ENCODE measurements around the gene CDC42EP1.
"Not testable (repeated sequence)": the region's sequence is repeated elsewhere in the genome, so short reads cannot be mapped to it uniquely, and the experiment has no call there.

CDC42EP1 gene

DNA sequence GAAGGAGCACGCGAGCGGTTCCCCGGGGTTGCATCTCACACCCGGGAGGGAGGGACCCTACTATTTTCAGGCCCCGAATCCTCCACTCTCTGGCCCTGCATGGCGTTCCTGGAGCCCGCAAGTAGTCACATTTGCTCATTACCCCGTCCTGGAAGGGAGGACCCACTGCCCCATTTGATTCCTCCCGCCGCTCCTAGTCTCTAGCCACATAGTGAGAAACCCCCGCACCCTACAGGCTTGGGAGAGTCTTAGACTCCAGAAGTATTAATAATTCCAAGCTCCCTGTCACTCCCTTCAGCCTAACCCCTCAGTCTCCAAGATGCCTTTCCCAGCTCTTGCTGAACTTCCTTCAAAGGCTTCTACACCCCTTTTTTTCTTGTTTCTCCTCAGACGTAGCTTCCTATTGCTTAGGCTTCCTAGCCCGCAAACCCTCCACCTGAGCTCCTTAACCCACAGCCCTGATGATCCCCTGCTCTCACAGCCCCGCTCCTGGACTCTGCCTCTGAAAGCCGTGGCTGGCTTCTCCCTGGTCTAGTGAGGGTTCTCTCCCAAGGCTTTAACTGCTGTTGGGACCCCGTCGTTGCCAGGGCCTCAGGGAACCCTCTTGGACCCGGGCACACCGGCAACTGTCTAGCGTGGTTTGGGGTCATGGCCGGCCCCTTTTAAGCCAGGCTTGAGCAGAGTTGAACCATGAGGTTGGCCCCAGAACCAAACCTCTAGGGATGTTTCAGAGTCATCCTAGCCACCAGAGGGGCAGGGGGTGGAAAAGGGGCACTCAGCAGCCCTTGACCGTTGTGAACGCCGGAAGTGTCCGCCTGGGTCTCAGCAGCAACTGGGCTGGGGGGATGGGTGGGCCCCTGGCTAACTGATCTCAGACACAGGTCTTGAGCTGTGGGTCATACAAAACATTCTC lies 49.2 kb downstream of the CDC42EP1 start:
- in situ Hi-C loops (cut with MboI; ENCODE audit: low sequenced_read_pairs), result no loop called here

DNA sequence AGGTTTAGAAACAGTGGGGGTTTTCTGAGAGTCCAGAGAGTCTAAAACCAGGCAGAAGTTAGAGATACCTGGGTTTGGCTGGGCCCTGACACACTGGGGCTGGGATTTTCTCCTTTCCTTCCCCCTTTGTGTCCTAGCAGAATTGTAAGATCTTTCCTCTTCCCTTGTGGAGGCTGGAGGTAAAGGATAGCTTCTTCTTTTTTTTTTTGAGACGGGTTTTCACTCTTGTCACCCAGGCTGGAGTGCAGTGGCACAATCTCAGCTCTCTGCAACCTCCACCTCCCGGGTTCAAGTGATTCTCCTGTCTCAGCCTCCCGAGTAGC lies 49.8 kb downstream of the CDC42EP1 start:
- in situ Hi-C loops (cut with MboI; ENCODE audit: low sequenced_read_pairs), result not testable (repeated sequence)

DNA sequence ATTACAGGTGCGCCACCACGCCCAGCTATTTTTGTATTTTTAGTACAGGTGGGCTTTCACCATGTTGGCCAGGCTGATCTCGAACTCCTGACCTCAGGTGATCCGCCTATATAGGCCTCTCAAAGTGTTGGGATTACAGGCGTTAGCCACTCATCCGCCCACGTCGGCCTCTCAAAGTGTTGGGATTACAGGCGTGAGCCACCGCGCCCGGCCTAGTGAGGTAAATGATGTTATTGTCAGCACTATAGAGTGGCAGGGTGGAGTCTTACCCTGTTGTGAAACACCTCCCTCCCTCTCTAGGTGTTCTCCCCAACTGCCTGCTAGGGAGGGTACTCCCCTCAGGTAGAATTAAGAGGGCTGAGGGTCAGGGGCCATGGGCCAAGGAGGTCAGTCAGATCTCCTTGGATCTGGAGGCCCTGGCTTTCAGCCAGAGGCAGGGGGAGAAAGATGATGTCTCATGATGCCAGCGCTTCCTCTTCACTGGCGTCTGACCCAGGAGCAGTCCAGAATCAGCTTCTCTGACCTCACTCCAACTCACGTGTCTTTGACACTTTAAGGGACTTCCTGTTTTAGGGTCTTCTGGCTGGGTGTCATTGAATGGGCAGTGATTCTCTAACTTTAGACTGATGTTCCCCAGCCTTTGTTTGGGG lies 50.3 kb downstream of the CDC42EP1 start:
- in situ Hi-C loops (cut with MboI; ENCODE audit: low sequenced_read_pairs), result no loop called here

DNA sequence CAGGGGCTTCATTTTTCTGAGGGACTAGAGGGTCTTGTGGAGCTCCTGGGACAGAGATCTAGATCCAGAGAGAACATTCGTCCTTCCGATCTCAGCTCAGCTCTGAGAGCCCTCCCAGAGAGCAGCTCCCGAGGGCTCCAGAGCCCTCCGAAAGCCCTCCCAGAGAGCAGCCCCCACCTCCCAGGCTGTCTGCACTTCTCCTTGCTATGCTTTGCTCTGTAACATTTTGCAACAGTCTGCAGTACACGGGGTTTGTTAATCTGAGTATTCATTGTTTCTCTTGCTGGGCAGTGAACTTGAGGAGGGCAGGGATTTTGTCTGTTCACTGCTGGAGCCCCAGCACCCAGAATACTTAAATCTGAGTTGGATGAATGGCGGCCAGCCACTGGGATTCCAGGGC lies 50.9 kb downstream of the CDC42EP1 start:
- in situ Hi-C loops (cut with MboI; ENCODE audit: low sequenced_read_pairs), result no loop called here

DNA sequence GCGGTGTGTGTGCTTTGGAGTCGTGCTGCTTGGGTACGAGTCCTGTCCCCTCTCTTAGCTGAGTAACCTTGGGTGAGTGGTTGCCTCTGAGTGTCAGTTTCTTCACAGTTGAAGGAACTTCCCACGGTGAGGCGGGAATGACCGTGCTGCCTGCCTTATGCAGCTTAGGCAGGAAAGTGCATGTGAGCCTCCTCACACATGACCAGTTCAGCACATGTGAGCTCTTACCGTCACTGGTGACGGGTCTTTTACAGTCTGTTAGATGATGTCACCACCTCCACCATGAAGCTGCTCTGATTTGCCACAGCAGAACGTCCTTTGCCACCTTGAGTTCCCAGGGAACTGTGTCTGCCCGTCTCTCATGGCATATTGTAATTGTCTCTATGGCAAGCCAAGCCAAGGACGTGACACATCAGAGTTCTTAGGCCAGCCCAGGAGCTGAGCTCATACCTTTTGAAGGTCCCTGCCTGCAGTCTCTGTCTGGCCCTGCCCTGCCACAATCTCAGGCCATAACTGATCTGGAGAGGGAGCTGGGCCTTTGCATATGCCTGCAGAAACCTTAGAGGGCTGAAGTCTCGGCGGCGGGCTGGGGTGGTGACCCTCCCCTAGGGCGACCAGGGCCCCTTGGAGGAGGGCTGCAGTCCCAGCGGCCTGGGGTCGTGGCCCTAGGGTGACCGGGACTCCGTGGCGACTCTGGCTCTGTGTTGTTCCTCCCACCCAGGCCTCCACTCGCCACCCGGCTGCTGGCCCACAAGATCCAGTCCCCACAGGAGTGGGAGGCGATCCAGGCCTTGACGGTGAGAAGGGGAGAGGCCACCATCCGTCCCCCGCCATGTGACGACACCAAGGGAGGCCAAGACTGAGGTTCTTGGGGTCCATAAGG lies 56.2 kb downstream of the CDC42EP1 start:
- in situ Hi-C loops (cut with MboI; ENCODE audit: low sequenced_read_pairs), result no loop called here

DNA sequence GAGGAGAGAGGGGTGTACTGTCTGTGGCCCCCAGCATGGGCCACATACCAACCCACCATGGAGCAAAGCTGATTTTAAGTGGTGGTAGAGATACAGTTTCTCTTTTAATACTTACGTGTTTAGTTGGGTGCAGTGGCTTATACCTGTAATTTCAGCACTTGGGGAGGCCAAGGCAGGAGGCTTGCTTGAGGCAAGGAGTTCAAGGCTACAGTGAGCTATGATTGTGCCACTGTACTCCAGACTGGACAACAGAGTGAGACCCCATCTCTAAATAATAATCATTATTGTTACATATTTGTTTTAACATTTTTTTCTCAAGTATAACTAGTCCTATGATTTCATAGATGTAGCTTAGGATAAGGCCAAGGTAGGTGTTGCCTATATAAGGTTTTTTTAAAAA lies 57.2 kb downstream of the CDC42EP1 start:
- in situ Hi-C loops (cut with MboI; ENCODE audit: low sequenced_read_pairs), result no loop called here

DNA sequence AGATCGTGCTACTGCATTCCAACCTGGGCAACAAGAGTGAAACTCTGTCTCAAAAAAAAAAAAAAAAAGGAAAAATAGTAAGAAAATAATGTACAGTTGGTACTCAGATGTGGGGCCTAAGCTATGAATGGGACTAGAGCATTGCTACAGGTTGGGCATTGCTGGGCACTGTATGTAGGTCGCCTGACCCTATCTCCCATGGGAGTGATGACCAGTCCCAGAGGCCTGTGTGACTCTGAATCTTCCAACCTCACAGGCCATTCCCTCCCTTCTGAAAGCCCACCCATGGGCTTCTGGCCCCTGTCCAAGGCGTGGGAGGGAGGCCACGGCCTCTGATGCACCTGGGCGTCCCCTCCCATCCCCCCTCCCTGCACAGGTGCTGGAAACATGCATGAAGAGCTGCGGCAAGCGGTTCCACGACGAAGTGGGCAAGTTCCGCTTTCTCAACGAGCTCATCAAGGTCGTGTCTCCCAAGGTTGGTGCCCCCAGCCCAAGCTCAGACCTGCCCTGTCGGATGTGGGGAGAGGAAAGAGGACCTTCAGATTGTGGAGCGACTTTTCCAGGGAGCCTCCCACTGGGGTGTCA lies 57.9 kb downstream of the CDC42EP1 start:
- in situ Hi-C loops (cut with MboI; ENCODE audit: low sequenced_read_pairs), result no loop called here

DNA sequence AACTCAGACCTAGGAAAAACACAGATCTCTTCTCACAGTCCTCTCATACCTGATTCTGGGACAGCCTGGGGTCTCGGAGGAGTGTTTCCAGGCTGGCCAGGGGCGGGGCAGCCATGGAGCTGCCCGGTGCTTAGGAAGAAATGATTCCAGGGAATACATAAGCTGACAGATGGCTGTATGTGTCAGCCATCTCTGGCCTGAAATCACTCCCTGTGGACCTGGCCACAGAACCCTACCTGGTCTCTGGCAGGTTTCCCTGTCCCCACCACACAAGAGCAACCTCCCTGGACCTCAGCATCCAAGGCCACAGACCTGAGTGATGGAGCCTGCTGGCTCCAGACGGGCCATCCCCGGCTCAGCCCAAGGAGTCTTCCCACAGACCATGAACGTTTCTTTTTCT lies 58.4 kb downstream of the CDC42EP1 start:
- in situ Hi-C loops (cut with MboI; ENCODE audit: low sequenced_read_pairs), result no loop called here

All from hTERT RPE-1 (cell line).